HEK293 (cell line): ENCODE results near the gene TTLL9.

Experiments used
- CTCF ChIP-seq: fragments of 450-650 bp; formaldehyde crosslinking; IDR thresholded peaks from 2 replicates; pipeline ENCODE4 v1.5.1; 2016; ENCODE audit warnings: missing biosample characterization, missing genetic modification characterization
- ZNF544 ChIP-seq: fragments of 450-650 bp; formaldehyde crosslinking; IDR thresholded peaks from 2 replicates; pipeline ENCODE4 v1.5.0; 2017; ENCODE audit warnings: missing biosample characterization, missing genetic modification characterization
- ZNF558 ChIP-seq: fragments of 450-650 bp; formaldehyde crosslinking; IDR thresholded peaks from 2 replicates; pipeline ENCODE4 v1.5.1; 2016; ENCODE audit warnings: missing biosample characterization, missing genetic modification characterization

- TF ChIP-seq CTCF (tag by site-specific recombination): no peak
- no peak for TF ChIP-seq ZNF544 (tag by site-specific recombination)
- TF ChIP-seq ZNF558: no peak
These were observed 9.4 kb upstream of the TTLL9 start for GRCh38 chr20:31861135-31861384.
